Fibroblast of pulmonary artery (primary cell): ENCODE results near the gene ZNF84.

Experiments used
- DNase-seq: peaks from one replicate; pipeline ENCODE4 v3.0.0-alpha.2; 2010; ENCODE audit warnings: low read depth
- H3K4me3 ChIP-seq: replicated peaks from 2 replicates; pipeline ENCODE4 v1.5.1; 2011; ENCODE audit warnings: low read depth, mild to moderate bottlenecking, control low read depth, low read length, moderate library complexity
- CTCF ChIP-seq: IDR thresholded peaks from 2 replicates; pipeline ENCODE4 v1.5.1; 2011; ENCODE audit warnings: mild to moderate bottlenecking, control low read depth, low read length, inconsistent platforms; ENCODE audit errors: missing control alignments

Gene ZNF84

GRCh38 chr12:133080368-133081158 lies 43.3 kb downstream of the ZNF84 start, which contains the start of gene ZNF140:
Gene ZNF140 (plus strand): TSS chr12:133080923. CDS start chr12:133081321, 398 bp downstream.
- peak; percentile 99 for DNase-seq
- TF ChIP-seq CTCF: peak; percentile 9
- peak within 1 kb of the TSS; percentile 87 for H3K4me3 ChIP-seq

- H3K4me3 ChIP-seq: peak overlapping the region; percentile 87
- no peak for TF ChIP-seq CTCF
- DNase-seq: no peak
Measured at GRCh38 chr12:133081159-133081780, 44.0 kb downstream of the ZNF84 start.

GRCh38 chr12:133083345-133083744 lies 46.0 kb downstream of the ZNF84 start:
- H3K4me3 ChIP-seq: no peak overlapping the region
- no peak for TF ChIP-seq CTCF
- DNase-seq: no peak

- no peak overlapping the region for H3K4me3 ChIP-seq
- no peak for TF ChIP-seq CTCF
- peak; percentile 10 for DNase-seq
Measured at GRCh38 chr12:133105620-133106019, 68.3 kb downstream of the ZNF84 start.

GRCh38 chr12:133106253-133106652 lies 68.9 kb downstream of the ZNF84 start:
- peak; percentile 26 for DNase-seq
- no peak for TF ChIP-seq CTCF
- H3K4me3 ChIP-seq: no peak overlapping the region

GRCh38 chr12:133107121-133107520 lies 69.8 kb downstream of the ZNF84 start:
- no peak for TF ChIP-seq CTCF
- no peak overlapping the region for H3K4me3 ChIP-seq
- DNase-seq: no peak
